ENCODE data around the gene GOLGA3. TPM values are rescaled to one million over a fixed set of nuclear protein-coding genes. Genes with fewer than 3 reads are reported as not detected.
"Not testable (repeated sequence)": the region's sequence is repeated elsewhere in the genome, so short reads cannot be mapped to it uniquely, and the experiment has no call there.

The GOLGA3 gene, protein sequence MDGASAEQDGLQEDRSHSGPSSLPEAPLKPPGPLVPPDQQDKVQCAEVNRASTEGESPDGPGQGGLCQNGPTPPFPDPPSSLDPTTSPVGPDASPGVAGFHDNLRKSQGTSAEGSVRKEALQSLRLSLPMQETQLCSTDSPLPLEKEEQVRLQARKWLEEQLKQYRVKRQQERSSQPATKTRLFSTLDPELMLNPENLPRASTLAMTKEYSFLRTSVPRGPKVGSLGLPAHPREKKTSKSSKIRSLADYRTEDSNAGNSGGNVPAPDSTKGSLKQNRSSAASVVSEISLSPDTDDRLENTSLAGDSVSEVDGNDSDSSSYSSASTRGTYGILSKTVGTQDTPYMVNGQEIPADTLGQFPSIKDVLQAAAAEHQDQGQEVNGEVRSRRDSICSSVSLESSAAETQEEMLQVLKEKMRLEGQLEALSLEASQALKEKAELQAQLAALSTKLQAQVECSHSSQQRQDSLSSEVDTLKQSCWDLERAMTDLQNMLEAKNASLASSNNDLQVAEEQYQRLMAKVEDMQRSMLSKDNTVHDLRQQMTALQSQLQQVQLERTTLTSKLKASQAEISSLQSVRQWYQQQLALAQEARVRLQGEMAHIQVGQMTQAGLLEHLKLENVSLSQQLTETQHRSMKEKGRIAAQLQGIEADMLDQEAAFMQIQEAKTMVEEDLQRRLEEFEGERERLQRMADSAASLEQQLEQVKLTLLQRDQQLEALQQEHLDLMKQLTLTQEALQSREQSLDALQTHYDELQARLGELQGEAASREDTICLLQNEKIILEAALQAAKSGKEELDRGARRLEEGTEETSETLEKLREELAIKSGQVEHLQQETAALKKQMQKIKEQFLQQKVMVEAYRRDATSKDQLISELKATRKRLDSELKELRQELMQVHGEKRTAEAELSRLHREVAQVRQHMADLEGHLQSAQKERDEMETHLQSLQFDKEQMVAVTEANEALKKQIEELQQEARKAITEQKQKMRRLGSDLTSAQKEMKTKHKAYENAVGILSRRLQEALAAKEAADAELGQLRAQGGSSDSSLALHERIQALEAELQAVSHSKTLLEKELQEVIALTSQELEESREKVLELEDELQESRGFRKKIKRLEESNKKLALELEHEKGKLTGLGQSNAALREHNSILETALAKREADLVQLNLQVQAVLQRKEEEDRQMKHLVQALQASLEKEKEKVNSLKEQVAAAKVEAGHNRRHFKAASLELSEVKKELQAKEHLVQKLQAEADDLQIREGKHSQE (N-terminal part only)
- total RNA-seq = 10 to 100 TPM; 27.7 to 46.1 (median 35.7) TPM
- 10 to 100 TPM; 10.8 to 12.4 TPM for polyA plus RNA-seq
- long read RNA-seq, donor 1, partial matches to known transcripts = 3 of 11 reads
- long read RNA-seq, donor 1, other reads (novel, unspliced or antisense) = 8 of 11 reads
- long read RNA-seq, donor 2, partial matches to known transcripts = 7 of 17 reads
- long read RNA-seq, donor 2, other reads (novel, unspliced or antisense) = 10 of 17 reads
- long read RNA-seq, donor 3, partial matches to known transcripts = 13 of 21 reads
- long read RNA-seq, donor 3, other reads (novel, unspliced or antisense) = 8 of 21 reads

DNA sequence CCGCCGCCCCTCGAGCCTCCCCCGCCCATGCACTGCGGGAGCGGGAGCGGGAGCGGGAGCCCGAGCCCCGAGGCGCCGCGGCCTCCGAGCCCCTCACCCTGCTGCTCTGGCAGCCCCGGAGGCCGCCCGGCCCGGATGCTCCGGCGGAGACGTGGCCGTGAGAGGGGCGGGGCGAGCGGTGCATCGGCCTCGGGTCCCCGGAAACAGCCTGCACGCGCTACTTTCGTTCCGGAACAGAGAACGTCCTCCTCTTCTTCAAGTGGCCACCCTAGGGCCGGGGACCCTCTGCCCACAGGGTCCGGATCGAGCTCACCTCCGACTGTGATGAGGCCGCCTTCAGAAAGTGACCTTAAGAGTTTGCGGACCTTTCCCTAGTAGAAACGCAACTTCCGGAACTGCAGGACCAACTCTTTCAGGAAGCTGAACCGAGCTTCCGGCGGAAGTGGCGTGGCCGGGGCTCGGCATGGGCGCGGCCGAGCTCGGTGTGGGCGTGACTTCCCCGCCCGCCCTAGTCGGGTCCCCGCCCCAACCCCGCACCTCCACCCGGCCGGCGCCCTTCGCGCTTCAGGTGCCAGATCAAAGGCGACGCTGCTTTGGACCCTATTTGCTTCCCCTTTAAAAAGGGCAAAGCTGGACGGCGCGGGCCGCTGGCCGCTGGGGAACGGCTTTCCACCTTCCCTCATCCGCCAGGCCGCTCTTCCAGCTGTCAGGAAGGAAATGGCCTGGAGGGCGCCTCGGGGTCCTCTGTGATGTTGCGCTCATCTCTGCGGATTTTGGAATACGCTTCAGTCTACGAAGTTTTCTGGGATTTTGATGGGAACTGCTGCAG, at the start of gene GOLGA3:
Gene GOLGA3 (minus strand): TSS at position 164 of the 829 bp plus-strand sequence. CDS start 6,741 bp downstream, outside the sequence.
- H3K9me3 ChIP-seq = no peaks in the 10 kb centered on the region
- H3K27me3 ChIP-seq = no peaks in the 10 kb centered on the region
- DNase-seq (peak; percentile 93 to 94), ATAC-seq (peak; percentile 96 to 99 (median 98))
- intact Hi-C loops (cut with DNase I) = loop anchor here in 2 of 10 donors (2.0 to 10.0 kb wide), 3 partner anchors 54 to 337 kb away; partner anchors contain the start of genes CHFR (in 1 of the 2) and FBRSL1 (in 1 of the 2)
- WGBS, 2 donors = 3 to 5% methylated on average over 48 to 78 of the region's 78 CpGs
- H3K27ac ChIP-seq = peak within 1 kb of the TSS; percentile 91 to 99 (median 96)
- H3K4me3 ChIP-seq = peak within 1 kb of the TSS; percentile 34 to 98 (median 80)
- peaks cover 0 to 29% (median 22%) of the 10 kb centered on the region in 9 donors for H3K4me1 ChIP-seq
- peaks cover 0 to 57% (median 14%) of the 10 kb centered on the region in 9 donors for H3K36me3 ChIP-seq
- TF ChIP-seq, protein P1, sequence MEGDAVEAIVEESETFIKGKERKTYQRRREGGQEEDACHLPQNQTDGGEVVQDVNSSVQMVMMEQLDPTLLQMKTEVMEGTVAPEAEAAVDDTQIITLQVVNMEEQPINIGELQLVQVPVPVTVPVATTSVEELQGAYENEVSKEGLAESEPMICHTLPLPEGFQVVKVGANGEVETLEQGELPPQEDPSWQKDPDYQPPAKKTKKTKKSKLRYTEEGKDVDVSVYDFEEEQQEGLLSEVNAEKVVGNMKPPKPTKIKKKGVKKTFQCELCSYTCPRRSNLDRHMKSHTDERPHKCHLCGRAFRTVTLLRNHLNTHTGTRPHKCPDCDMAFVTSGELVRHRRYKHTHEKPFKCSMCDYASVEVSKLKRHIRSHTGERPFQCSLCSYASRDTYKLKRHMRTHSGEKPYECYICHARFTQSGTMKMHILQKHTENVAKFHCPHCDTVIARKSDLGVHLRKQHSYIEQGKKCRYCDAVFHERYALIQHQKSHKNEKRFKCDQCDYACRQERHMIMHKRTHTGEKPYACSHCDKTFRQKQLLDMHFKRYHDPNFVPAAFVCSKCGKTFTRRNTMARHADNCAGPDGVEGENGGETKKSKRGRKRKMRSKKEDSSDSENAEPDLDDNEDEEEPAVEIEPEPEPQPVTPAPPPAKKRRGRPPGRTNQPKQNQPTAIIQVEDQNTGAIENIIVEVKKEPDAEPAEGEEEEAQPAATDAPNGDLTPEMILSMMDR (IDR thresholded peaks at IDR 0.05) = no peak

DNA sequence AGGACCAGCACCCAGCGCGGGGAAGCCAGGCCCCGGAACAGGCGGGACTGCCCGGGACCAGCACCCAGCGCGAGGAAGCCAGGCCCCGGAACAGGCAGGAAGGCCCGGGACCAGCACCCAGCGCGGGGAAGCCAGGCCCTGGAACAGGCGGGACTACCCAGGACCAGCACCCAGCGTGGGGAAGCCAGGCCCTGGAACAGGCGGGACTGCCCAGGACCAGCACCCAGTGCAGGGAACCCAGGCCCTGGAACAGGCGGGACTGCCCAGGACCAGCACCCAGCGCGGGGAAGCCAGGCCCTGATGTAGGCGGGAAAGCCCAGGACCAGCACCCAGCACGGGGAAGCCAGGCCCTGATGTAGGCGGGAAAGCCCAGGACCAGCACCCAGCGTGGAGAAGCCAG, 46.0 kb upstream of the GOLGA3 start:
- H3K27ac ChIP-seq; intact Hi-C loops (cut with DNase I); H3K27me3 ChIP-seq; H3K9me3 ChIP-seq; H3K4me3 ChIP-seq; DNase-seq; H3K4me1 ChIP-seq; ATAC-seq: not testable (repeated sequence)
- peaks cover 0 to 99% (median 37%) of the 10 kb centered on the region in 9 donors for H3K36me3 ChIP-seq
- WGBS, 2 donors = 92 to 98% methylated on average over 17 to 21 of the region's 21 CpGs

DNA sequence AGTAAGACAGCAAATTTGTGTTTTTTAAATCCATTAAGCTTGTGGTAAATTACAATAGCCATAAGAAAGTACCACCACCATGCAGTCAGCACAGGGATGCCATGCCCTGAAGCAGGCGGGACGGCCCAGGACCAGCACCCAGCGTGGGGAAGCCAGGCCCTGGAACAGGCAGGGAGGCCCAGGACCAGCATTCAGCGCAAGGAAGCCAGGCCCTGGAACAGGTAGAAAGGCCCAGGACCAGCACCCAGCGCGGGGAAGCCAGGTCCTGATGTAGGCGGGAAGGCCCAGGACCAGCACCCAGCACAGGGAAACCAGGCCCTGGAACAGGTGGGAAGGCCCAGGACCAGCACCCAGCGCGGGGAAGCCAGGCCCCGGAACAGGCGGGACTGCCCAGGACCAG, 45.5 kb upstream of the GOLGA3 start:
- no peak overlapping the region for H3K27ac ChIP-seq
- intact Hi-C loops (cut with DNase I) = no loop called here
- TF ChIP-seq, protein P1 (IDR thresholded peaks at IDR 0.05) = no peak
- no peak overlapping the region for H3K4me3 ChIP-seq
- DNase-seq = no peak
- 97% methylated on average over 11 of the region's 11 CpGs for WGBS, 2 donors
- H3K4me1 ChIP-seq = no peaks in the 10 kb centered on the region
- H3K36me3 ChIP-seq = peaks cover 0 to 99% (median 42%) of the 10 kb centered on the region in 9 donors
- H3K9me3 ChIP-seq = no peaks in the 10 kb centered on the region
- no peak for ATAC-seq
- no peaks in the 10 kb centered on the region for H3K27me3 ChIP-seq

All from heart right ventricle (tissue), 16 donors.